CD4-positive, alpha-beta memory T cell (primary cell): ENCODE measurements around the gene COL17A1. TPM values are rescaled to one million over a fixed set of nuclear protein-coding genes. Genes with fewer than 3 reads are reported as not detected.

Experiments used
- CTCF ChIA-PET: fragments of 350-600 bp; sonication (Branson Sonifier 250); formaldehyde crosslinking; loops from one replicate; lab custom pipeline; 2021; ENCODE audit warnings: inconsistent platforms; ENCODE audit not compliant: partially characterized antibody; lab: Charles Lee
- POLR2A ChIA-PET: fragments of 350-600 bp; sonication (Branson Sonifier 250); formaldehyde crosslinking; loops from one replicate; lab custom pipeline; 2021; ENCODE audit not compliant: partially characterized antibody; lab: Charles Lee
- DNase-seq, 5 donors: peaks; one replicate each; pipeline versions ENCODE4 v3.0.0 to v3.0.0-alpha.2; 2020 to 2022; ENCODE audit warnings: mixed read lengths in 1 of 5
- H3K27ac ChIP-seq: one replicate; pipeline ENCODE4 v1.7.0; 2013; ENCODE audit warnings: low read depth, low read length
- H3K27me3 ChIP-seq: 2 replicates; pipeline ENCODE4 v1.7.0; 2013; ENCODE audit warnings: mild to moderate bottlenecking, low read length, moderate library complexity; ENCODE audit not compliant: insufficient read depth
- H3K36me3 ChIP-seq: 2 replicates; pipeline ENCODE4 v1.7.0; 2013; ENCODE audit warnings: mild to moderate bottlenecking, low read length, moderate library complexity; ENCODE audit not compliant: insufficient read depth
- H3K4me1 ChIP-seq: 2 replicates; pipeline ENCODE4 v1.7.0; 2013; ENCODE audit warnings: mild to moderate bottlenecking, low read length, moderate library complexity; ENCODE audit not compliant: insufficient read depth
- H3K4me3 ChIP-seq, 2 donors: one replicate each; pipeline ENCODE4 v1.7.0; 2013; ENCODE audit warnings: low read length in 2 of 2, mild to moderate bottlenecking in 1 of 2
- H3K9me3 ChIP-seq, 2 donors: one replicate each; pipeline ENCODE4 v1.7.0; 2013; ENCODE audit warnings: low read length in 2 of 2, control low read depth in 1 of 2; ENCODE audit not compliant: control insufficient read depth in 1 of 2
- H3K27ac Mint-ChIP-seq, 7 donors: one replicate each; pipeline ENCODE4 v1.8.0; 2020 to 2021; ENCODE audit warnings: mixed read lengths in 7 of 7, mild to moderate bottlenecking in 6 of 7, inconsistent platforms in 3 of 7, moderate library complexity in 3 of 7
- H3K27me3 Mint-ChIP-seq, 2 donors: one replicate each; pipeline ENCODE4 v1.8.0; 2020 to 2021; ENCODE audit warnings: mixed read lengths in 2 of 2
- H3K36me3 Mint-ChIP-seq, 2 donors: one replicate each; pipeline ENCODE4 v1.8.0; 2020 to 2021; ENCODE audit warnings: mixed read lengths in 2 of 2, inconsistent platforms in 1 of 2, mild to moderate bottlenecking in 1 of 2
- H3K4me1 Mint-ChIP-seq, 4 donors: one replicate each; pipeline ENCODE4 v1.8.0; 2020 to 2021; ENCODE audit warnings: mixed read lengths in 4 of 4, mild to moderate bottlenecking in 1 of 4
- H3K4me3 Mint-ChIP-seq, 8 donors: one replicate each; pipeline ENCODE4 v1.8.0; 2020 to 2021; ENCODE audit warnings: mixed read lengths in 8 of 8, mild to moderate bottlenecking in 7 of 8, moderate library complexity in 6 of 8, inconsistent platforms in 3 of 8
- H3K9me3 Mint-ChIP-seq, 8 donors: one replicate each; pipeline ENCODE4 v1.8.0; 2020 to 2021; ENCODE audit warnings: mixed read lengths in 8 of 8, mild to moderate bottlenecking in 5 of 8, inconsistent platforms in 3 of 8, moderate library complexity in 1 of 8
- intact Hi-C: fragments of 100-400 bp; cut with micrococcal nuclease; formaldehyde crosslinking; loops from one replicate; pipeline ENCODE4 v1.15.1; 2023
- polyA plus RNA-seq, 2 donors: library from polyadenylated mRNA; unstranded; fragments of 300-500 nt; fragmentation: Illumina TruSeq; gene quantifications; one replicate each; pipeline ENCODE4 v1.2.3, GENCODE V29; 2021
- total RNA-seq, 2 experiments: library from RNA; stranded (reverse); gene quantifications; one replicate each; pipeline ENCODE4 v1.2.3, GENCODE V29; 2021

The COL17A1 gene
- total and polyA plus RNA-seq, 4 experiments from 2014 or later: not detected

DNA sequence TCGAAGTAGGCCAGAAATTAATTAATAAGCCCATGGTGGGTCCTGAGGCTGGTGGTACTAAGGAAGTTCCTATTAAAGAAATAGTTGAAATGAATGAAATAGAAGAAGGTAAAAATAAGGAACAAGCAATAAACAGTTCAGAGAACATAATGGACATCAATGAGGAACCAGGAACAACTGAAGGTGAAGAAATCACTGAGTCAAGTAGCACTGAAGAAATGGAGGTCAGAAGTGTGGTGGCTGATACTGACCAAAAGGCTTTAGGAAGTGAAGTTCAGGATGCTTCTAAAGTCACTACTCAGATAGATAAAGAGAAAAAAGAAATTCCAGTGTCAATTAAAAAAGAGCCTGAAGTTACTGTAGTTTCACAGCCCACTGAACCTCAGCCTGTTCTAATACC is 82.8 kb downstream of the COL17A1 start:
- Mint-ChIP-seq H3K4me1 (peaks cover 5 to 21% (median 11%) of the 10 kb centered on the region in 4 donors), H3K27ac (peak overlapping the region in 4 of 7 donors; percentile 3 to 58 (median 31)), H3K36me3 (peaks cover 56 to 59% of the 10 kb centered on the region in 2 donors), H3K27me3 (no peaks in the 10 kb centered on the region), H3K4me3 (no peak overlapping the region), H3K9me3 (no peaks in the 10 kb centered on the region)
- POLR2A ChIA-PET: no interaction called here
- CTCF ChIA-PET: interaction anchor here (1.2 kb wide), 1 partner anchor 115 kb away, joined by 3 read pairs; no protein-coding TSS in a partner anchor
- intact Hi-C loops: no loop called here
- Histone ChIP-seq H3K4me1 (no peaks in the 10 kb centered on the region), H3K36me3 (peaks cover 33% of the 10 kb centered on the region), H3K4me3 (no peak overlapping the region), H3K27me3 (no peaks in the 10 kb centered on the region), H3K9me3 (no peaks in the 10 kb centered on the region), H3K27ac (no peak overlapping the region)
- DNase-seq: no peak

- no peaks in the 10 kb centered on the region for H3K4me1 ChIP-seq
- no peak for DNase-seq
- no peak overlapping the region for H3K27ac ChIP-seq
- no peak overlapping the region for H3K4me3 Mint-ChIP-seq
- peaks cover 58 to 60% of the 10 kb centered on the region in 2 donors for H3K36me3 Mint-ChIP-seq
- H3K27me3 ChIP-seq: no peaks in the 10 kb centered on the region
- no peak overlapping the region for H3K4me3 ChIP-seq
- H3K27ac Mint-ChIP-seq: no peak overlapping the region
- no peaks in the 10 kb centered on the region for H3K27me3 Mint-ChIP-seq
- no peaks in the 10 kb centered on the region for H3K9me3 Mint-ChIP-seq
- no peaks in the 10 kb centered on the region for H3K9me3 ChIP-seq
- intact Hi-C loops: no loop called here
- H3K36me3 ChIP-seq: peaks cover 42% of the 10 kb centered on the region
- CTCF ChIA-PET: interaction anchor here (0.9 to 2.3 kb wide), 3 partner anchors 109 to 123 kb away, joined by 3 to 5 read pairs (median 3); partner anchors contain the start of gene SFR1
- H3K4me1 Mint-ChIP-seq: peaks cover 10 to 22% (median 15%) of the 10 kb centered on the region in 4 donors
- POLR2A ChIA-PET: interaction anchor here (0.7 kb wide), 1 partner anchor 122 kb away, joined by 3 read pairs; no protein-coding TSS in a partner anchor
Observed at GRCh38 chr10:103998805-103999204, 86.9 kb downstream of the COL17A1 start.

- H3K4me1 ChIP-seq: peaks cover 4% of the 10 kb centered on the region
- ChIA-PET CTCF (interaction anchor here (0.7 to 1.1 kb wide), 5 partner anchors 10 to 211 kb away, joined by 3 to 5 read pairs (median 3); no protein-coding TSS in a partner anchor), POLR2A (interaction anchor here (0.6 kb wide), 1 partner anchor 87 kb away, joined by 3 read pairs; no protein-coding TSS in a partner anchor)
- Mint-ChIP-seq H3K36me3 (peaks cover 41 to 52% of the 10 kb centered on the region in 2 donors), H3K4me3 (no peak overlapping the region), H3K27ac (peak overlapping the region in 2 of 7 donors; percentile 30 to 40), H3K9me3 (no peaks in the 10 kb centered on the region), H3K27me3 (no peaks in the 10 kb centered on the region), H3K4me1 (peaks cover 10 to 18% (median 14%) of the 10 kb centered on the region in 4 donors)
- intact Hi-C loops: no loop called here
- no peak overlapping the region for H3K27ac ChIP-seq
- no peaks in the 10 kb centered on the region for H3K27me3 ChIP-seq
- no peaks in the 10 kb centered on the region for H3K9me3 ChIP-seq
- peaks cover 39% of the 10 kb centered on the region for H3K36me3 ChIP-seq
- H3K4me3 ChIP-seq: no peak overlapping the region
- DNase-seq: no peak
Observed at GRCh38 chr10:103995134-103995533, 90.5 kb downstream of the COL17A1 start.

DNA sequence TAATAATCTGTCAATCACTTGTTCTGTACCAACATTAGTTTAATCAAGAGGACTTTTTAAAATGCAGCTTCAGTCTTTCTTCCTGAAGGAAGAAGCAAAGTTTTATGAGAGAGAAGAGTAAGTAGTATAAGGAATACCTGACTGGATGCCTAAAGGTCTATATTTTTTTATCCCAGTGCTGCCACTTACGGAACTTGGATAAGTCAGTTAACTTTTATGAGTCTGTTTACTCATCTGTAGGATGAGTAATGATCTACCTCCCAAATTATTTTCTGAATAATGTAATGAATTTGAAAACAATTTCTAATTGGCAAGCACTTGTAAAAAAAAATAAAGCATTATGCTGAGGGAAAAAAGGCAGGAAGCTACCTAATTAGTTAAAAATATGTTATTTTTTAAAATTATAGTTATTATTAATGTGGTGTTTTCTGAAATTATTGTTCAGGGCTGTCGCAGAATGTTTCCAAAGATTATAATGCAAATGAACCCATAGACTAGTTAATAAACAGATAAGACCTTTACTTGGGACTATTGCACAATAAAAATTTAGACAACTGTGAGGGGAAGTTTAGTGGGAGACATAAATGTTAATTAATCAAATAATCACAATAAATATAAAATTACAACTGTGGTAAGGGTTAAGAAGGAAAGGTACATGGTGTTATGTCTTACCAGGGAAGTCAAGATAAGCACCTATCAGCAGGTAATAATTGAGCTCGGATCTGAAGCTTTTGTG is 94.1 kb downstream of the COL17A1 start:
- peaks cover 26 to 37% (median 33%) of the 10 kb centered on the region in 4 donors for H3K4me1 Mint-ChIP-seq
- peaks cover 19 to 32% of the 10 kb centered on the region in 2 donors for H3K36me3 Mint-ChIP-seq

GRCh38 chr10:103990531-103990930 is 95.1 kb downstream of the COL17A1 start:
- H3K4me3 ChIP-seq: no peak overlapping the region
- no peak for DNase-seq
- no peaks in the 10 kb centered on the region for H3K27me3 ChIP-seq
- peaks cover 28% of the 10 kb centered on the region for H3K4me1 ChIP-seq
- H3K9me3 ChIP-seq: no peaks in the 10 kb centered on the region
- ChIA-PET CTCF (interaction anchor here (1.3 kb wide), 1 partner anchor 105 kb away, joined by 5 read pairs; no protein-coding TSS in a partner anchor), POLR2A (no interaction called here)
- no peak overlapping the region for H3K27ac Mint-ChIP-seq
- peaks cover 27 to 42% (median 37%) of the 10 kb centered on the region in 4 donors for H3K4me1 Mint-ChIP-seq
- no peak overlapping the region for H3K4me3 Mint-ChIP-seq
- H3K36me3 ChIP-seq: peaks cover 15% of the 10 kb centered on the region
- H3K36me3 Mint-ChIP-seq: peaks cover 18 to 29% of the 10 kb centered on the region in 2 donors
- H3K27ac ChIP-seq: no peak overlapping the region
- intact Hi-C loops: no loop called here
- no peaks in the 10 kb centered on the region for H3K9me3 Mint-ChIP-seq
- H3K27me3 Mint-ChIP-seq: no peaks in the 10 kb centered on the region

More for the DNA sequence above, 94.1 kb downstream of the COL17A1 start:
- no peak overlapping the region for H3K4me3 Mint-ChIP-seq
- Histone ChIP-seq H3K4me3 (no peak overlapping the region), H3K27me3 (no peaks in the 10 kb centered on the region), H3K27ac (no peak overlapping the region), H3K36me3 (peaks cover 16% of the 10 kb centered on the region), H3K4me1 (peaks cover 19% of the 10 kb centered on the region), H3K9me3 (no peaks in the 10 kb centered on the region)
- H3K27me3 Mint-ChIP-seq: no peaks in the 10 kb centered on the region
- POLR2A ChIA-PET: no interaction called here
- H3K27ac Mint-ChIP-seq: peak overlapping the region in 1 of 7 donors; percentile 35
- CTCF ChIA-PET: interaction anchor here (1.0 to 1.4 kb wide), 3 partner anchors 8 to 106 kb away, joined by 3 to 5 read pairs (median 4); no protein-coding TSS in a partner anchor
- intact Hi-C loops: loop anchor here (2.0 kb wide), 1 partner anchor 13 kb away; no protein-coding TSS in a partner anchor
- DNase-seq: no peak
- no peaks in the 10 kb centered on the region for H3K9me3 Mint-ChIP-seq

- intact Hi-C loops: no loop called here
- no peaks in the 10 kb centered on the region for H3K27me3 ChIP-seq
- Mint-ChIP-seq H3K27me3 (no peaks in the 10 kb centered on the region), H3K4me3 (peak overlapping the region in 2 of 8 donors; percentile 42 to 48), H3K36me3 (peaks cover 18 to 28% of the 10 kb centered on the region in 2 donors), H3K27ac (peak overlapping the region in 2 of 7 donors; percentile 5 to 23), H3K4me1 (peaks cover 27 to 45% (median 38%) of the 10 kb centered on the region in 4 donors), H3K9me3 (no peaks in the 10 kb centered on the region)
- no peaks in the 10 kb centered on the region for H3K9me3 ChIP-seq
- no peak for DNase-seq
- H3K4me1 ChIP-seq: peaks cover 31% of the 10 kb centered on the region
- H3K4me3 ChIP-seq: no peak overlapping the region
- POLR2A ChIA-PET: no interaction called here
- CTCF ChIA-PET: interaction anchor here (1.3 kb wide), 1 partner anchor 105 kb away, joined by 5 read pairs; no protein-coding TSS in a partner anchor
- H3K36me3 ChIP-seq: peaks cover 15% of the 10 kb centered on the region
- no peak overlapping the region for H3K27ac ChIP-seq
Observed at GRCh38 chr10:103990121-103990520, 95.6 kb downstream of the COL17A1 start.

DNA sequence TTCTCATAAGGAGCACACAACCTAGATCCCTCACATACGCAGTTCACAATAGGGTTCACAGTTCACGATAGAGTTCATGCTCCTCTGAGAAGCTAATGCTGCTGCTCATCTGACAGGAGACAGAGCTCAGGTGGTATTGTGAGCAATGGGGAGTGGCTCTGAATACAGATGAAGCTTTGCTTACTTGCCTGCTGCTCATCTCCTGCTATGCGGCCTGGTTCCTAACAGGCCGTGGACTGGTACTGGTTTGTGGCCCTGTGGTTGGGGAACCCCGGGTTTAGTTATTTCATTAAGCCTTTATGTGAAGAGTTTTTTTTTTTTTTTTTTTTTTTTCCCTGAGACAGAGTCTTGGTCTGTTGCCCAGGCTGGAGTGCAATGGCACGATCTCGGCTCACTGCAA is 99.3 kb downstream of the COL17A1 start:
- Histone ChIP-seq H3K36me3 (no peaks in the 10 kb centered on the region), H3K27me3 (no peaks in the 10 kb centered on the region), H3K27ac (no peak overlapping the region), H3K4me3 (no peak overlapping the region), H3K9me3 (no peaks in the 10 kb centered on the region), H3K4me1 (peaks cover 68% of the 10 kb centered on the region)
- H3K4me1 Mint-ChIP-seq: peaks cover 49 to 72% (median 61%) of the 10 kb centered on the region in 4 donors
- H3K9me3 Mint-ChIP-seq: no peaks in the 10 kb centered on the region
- H3K36me3 Mint-ChIP-seq: peaks cover 4 to 5% of the 10 kb centered on the region in 2 donors
- CTCF ChIA-PET: interaction anchor here (0.6 kb wide), 1 partner anchor 98 kb away, joined by 3 read pairs; no protein-coding TSS in a partner anchor
- peak in 1 of 5 donors; percentile 72 for DNase-seq
- H3K27me3 Mint-ChIP-seq: no peaks in the 10 kb centered on the region
- intact Hi-C loops: no loop called here
- peak overlapping the region in 5 of 7 donors; percentile 40 to 89 (median 68) for H3K27ac Mint-ChIP-seq
- POLR2A ChIA-PET: no interaction called here
- H3K4me3 Mint-ChIP-seq: peak overlapping the region in 3 of 8 donors; percentile 20 to 34 (median 22)
